ENCODE measurements around the gene TNS1.
A peak's percentile ranks its signal among the peaks of the same experiment; 100 is the strongest.

DNA sequence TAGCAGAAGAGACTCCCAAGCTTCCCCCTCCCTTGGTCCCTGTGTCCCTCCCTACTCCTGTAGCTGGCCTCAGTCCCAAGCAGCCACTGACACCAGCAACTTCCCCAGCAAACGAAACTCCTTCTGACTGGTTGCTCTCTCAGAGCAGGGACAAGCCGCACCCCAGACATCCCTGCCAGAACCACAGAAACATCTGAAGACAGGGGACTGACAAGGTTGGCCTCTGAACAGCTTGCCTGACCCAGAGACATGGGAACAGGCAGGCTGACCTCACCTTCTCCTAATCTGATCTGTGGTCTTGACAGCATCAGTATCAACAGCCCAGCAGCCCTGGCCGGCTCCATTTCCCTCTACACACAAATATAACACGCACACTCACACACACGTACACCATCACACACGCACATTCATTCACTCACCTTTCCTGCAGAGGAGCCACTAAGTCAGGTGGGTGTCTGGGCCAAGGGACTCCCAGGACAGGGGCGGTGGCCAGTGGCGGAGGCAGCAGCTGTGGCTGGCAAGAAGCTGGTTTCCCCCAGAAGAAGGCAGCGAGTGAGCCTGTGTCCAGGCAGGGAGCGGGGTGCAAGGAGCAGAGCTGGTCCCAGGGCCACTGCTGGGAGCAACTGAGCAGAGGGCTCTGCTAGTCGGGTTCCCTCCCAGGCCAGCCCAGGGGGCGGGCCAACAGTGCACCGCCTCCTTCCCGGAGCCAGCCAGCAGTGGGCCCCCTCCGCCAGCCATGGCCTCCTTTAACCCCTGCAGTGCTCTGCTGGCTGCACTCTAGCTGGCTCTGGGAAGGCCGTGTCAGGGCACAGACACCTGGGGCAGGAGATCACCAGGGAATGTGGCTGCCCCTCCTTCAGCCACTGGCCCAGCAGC, 59.1 kb downstream of the TNS1 start:
- TF ChIP-seq, protein P1, sequence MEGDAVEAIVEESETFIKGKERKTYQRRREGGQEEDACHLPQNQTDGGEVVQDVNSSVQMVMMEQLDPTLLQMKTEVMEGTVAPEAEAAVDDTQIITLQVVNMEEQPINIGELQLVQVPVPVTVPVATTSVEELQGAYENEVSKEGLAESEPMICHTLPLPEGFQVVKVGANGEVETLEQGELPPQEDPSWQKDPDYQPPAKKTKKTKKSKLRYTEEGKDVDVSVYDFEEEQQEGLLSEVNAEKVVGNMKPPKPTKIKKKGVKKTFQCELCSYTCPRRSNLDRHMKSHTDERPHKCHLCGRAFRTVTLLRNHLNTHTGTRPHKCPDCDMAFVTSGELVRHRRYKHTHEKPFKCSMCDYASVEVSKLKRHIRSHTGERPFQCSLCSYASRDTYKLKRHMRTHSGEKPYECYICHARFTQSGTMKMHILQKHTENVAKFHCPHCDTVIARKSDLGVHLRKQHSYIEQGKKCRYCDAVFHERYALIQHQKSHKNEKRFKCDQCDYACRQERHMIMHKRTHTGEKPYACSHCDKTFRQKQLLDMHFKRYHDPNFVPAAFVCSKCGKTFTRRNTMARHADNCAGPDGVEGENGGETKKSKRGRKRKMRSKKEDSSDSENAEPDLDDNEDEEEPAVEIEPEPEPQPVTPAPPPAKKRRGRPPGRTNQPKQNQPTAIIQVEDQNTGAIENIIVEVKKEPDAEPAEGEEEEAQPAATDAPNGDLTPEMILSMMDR (IDR thresholded peaks at IDR 0.05), result peak in 1 of 6 experiments; percentile 18
- TF ChIP-seq POLR2A (IDR thresholded peaks at IDR 0.05), result peak; percentile 17 to 41

Data from Peyer's patch (tissue), 4 donors.